GM23338 (cell line): ENCODE data around the gene TRAPPC2.

Experiments used
- CREB1 ChIP-seq: fragments of 250-450 bp; sonication (Bioruptor Pico); IDR thresholded peaks from 2 replicates; pipeline ENCODE4 v1.5.0; 2020; ENCODE audit warnings: low read depth, mild to moderate bottlenecking, moderate library complexity
- CTCF ChIP-seq, 2 experiments: fragments of 200-600 bp in 1 of 2; sonication (generic) in 1 of 2; conservative IDR thresholded peaks; 2 replicates each; pipeline versions ENCODE4 v1.5.1 to v1.6.1; 2016 to 2017; ENCODE audit warnings: antibody characterized with exemption in 2 of 2, low read depth in 2 of 2, mild to moderate bottlenecking in 2 of 2, moderate library complexity in 1 of 2
- EZH2 ChIP-seq: fragments of 200-600 bp; sonication (generic); IDR thresholded peaks from one replicate; pipeline ENCODE4 v1.8.0; 2017; ENCODE audit warnings: antibody characterized with exemption, mild to moderate bottlenecking, low read depth; ENCODE audit not compliant: unreplicated experiment
- EZH2phosphoT487 ChIP-seq: fragments of 200-600 bp; sonication (generic); IDR thresholded peaks from one replicate; pipeline ENCODE4 v1.8.1; 2018; ENCODE audit warnings: antibody characterized with exemption; ENCODE audit not compliant: unreplicated experiment
- JUNB ChIP-seq: IDR thresholded peaks from one replicate; pipeline ENCODE4 v1.6.1; 2016; ENCODE audit warnings: antibody characterized with exemption; ENCODE audit not compliant: unreplicated experiment
- NANOG ChIP-seq: IDR thresholded peaks from 2 replicates; pipeline ENCODE4 v1.6.1; 2016; ENCODE audit warnings: antibody characterized with exemption, borderline replicate concordance
- POLR2AphosphoS5 ChIP-seq: IDR thresholded peaks from 2 replicates; pipeline ENCODE4 v1.6.1; 2016; ENCODE audit warnings: antibody characterized with exemption, low read depth
- STAT1 ChIP-seq: IDR thresholded peaks from one replicate; pipeline ENCODE4 v1.6.1; 2016; ENCODE audit warnings: antibody characterized with exemption; ENCODE audit not compliant: unreplicated experiment
- ZNF331 ChIP-seq: fragments of 250-450 bp; sonication (Bioruptor Pico); IDR thresholded peaks from 2 replicates; pipeline ENCODE4 v1.5.0; 2020; ENCODE audit warnings: low read depth, mild to moderate bottlenecking, moderate library complexity
- TF ChIP-seq, protein P1 (sequence below): IDR thresholded peaks from one replicate; pipeline ENCODE4 v1.6.1; 2018; ENCODE audit warnings: antibody characterized with exemption; ENCODE audit not compliant: unreplicated experiment

DNA sequence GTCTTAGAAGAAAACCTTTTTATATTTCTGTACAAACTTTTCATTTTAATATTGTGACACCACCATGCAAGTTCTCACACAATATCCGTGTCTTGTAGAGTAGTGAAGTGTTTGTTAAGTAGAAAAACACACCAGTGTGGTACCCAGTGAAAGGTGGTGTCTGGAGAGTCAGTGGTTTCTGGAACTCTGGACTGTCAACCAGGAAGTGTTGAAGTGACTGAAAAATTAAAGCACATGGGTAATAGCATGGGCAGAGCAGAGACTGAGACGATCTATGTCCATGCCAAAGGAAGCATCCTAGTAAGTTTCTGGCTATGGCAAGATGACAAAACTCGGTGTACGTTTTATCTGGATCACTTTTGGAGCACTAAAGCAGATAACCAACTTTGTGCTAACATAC, 23.3 kb downstream of the TRAPPC2 start:
- TF ChIP-seq CTCF (conservative IDR thresholded peaks at IDR 0.05; ENCODE audit: low read depth in 2 of 2) (no peak), EZH2 (no peak), EZH2phosphoT487 (no peak), ZNF331 (no peak), JUNB (no peak), POLR2AphosphoS5 (no peak), CREB1 (CRISPR knock-in tag) (no peak), NANOG (no peak), STAT1 (no peak)
- TF ChIP-seq, protein P1, sequence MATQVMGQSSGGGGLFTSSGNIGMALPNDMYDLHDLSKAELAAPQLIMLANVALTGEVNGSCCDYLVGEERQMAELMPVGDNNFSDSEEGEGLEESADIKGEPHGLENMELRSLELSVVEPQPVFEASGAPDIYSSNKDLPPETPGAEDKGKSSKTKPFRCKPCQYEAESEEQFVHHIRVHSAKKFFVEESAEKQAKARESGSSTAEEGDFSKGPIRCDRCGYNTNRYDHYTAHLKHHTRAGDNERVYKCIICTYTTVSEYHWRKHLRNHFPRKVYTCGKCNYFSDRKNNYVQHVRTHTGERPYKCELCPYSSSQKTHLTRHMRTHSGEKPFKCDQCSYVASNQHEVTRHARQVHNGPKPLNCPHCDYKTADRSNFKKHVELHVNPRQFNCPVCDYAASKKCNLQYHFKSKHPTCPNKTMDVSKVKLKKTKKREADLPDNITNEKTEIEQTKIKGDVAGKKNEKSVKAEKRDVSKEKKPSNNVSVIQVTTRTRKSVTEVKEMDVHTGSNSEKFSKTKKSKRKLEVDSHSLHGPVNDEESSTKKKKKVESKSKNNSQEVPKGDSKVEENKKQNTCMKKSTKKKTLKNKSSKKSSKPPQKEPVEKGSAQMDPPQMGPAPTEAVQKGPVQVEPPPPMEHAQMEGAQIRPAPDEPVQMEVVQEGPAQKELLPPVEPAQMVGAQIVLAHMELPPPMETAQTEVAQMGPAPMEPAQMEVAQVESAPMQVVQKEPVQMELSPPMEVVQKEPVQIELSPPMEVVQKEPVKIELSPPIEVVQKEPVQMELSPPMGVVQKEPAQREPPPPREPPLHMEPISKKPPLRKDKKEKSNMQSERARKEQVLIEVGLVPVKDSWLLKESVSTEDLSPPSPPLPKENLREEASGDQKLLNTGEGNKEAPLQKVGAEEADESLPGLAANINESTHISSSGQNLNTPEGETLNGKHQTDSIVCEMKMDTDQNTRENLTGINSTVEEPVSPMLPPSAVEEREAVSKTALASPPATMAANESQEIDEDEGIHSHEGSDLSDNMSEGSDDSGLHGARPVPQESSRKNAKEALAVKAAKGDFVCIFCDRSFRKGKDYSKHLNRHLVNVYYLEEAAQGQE, result no peak
